H9 (cell line): ENCODE measurements around the gene TSKU. TPM values are rescaled to one million over a fixed set of nuclear protein-coding genes. Genes with fewer than 3 reads are reported as not detected.

Experiments
- DNase-seq: peaks from one replicate; pipeline ENCODE4 v3.0.0-alpha.2; 2017
- H2AFZ ChIP-seq: one replicate; pipeline ENCODE4 v1.6.1; 2013; ENCODE audit warnings: mild to moderate bottlenecking, low read length, control low read depth, moderate library complexity
- H2AK5ac ChIP-seq: 2 replicates; pipeline ENCODE4 v1.6.1; 2013; ENCODE audit warnings: low read length, control low read depth, mixed read lengths; ENCODE audit not compliant: insufficient read length
- H2BK120ac ChIP-seq: one replicate; pipeline ENCODE4 v1.6.1; 2013; ENCODE audit warnings: low read depth, mild to moderate bottlenecking, low read length, control low read depth, inconsistent platforms; ENCODE audit not compliant: poor library complexity, severe bottlenecking
- H2BK12ac ChIP-seq: 2 replicates; pipeline ENCODE4 v1.6.1; 2013; ENCODE audit warnings: low read length, control low read depth, mixed read lengths, low read depth; ENCODE audit not compliant: insufficient read length
- H2BK15ac ChIP-seq: 2 replicates; pipeline ENCODE4 v1.6.1; 2013; ENCODE audit warnings: low read depth, low read length, control low read depth
- H2BK20ac ChIP-seq: one replicate; pipeline ENCODE4 v1.6.1; 2013; ENCODE audit warnings: low read depth, mild to moderate bottlenecking, low read length, control low read depth, inconsistent platforms; ENCODE audit not compliant: poor library complexity, severe bottlenecking
- H2BK5ac ChIP-seq: 2 replicates; pipeline ENCODE4 v1.6.1; 2013; ENCODE audit warnings: low read length, control low read depth, mixed read lengths; ENCODE audit not compliant: insufficient read length
- H3K14ac ChIP-seq: 2 replicates; pipeline ENCODE4 v1.6.1; 2013; ENCODE audit warnings: low read length, control low read depth; ENCODE audit not compliant: insufficient read depth
- H3K18ac ChIP-seq: 2 replicates; pipeline ENCODE4 v1.6.1; 2013; ENCODE audit warnings: low read depth, mild to moderate bottlenecking, mixed read lengths, low read length, control low read depth; ENCODE audit not compliant: insufficient read length
- H3K23ac ChIP-seq: 2 replicates; pipeline ENCODE4 v1.6.1; 2013; ENCODE audit warnings: low read length, control low read depth, mixed read lengths, low read depth; ENCODE audit not compliant: insufficient read length
- H3K23me2 ChIP-seq: 2 replicates; pipeline ENCODE4 v1.6.1; 2013; ENCODE audit warnings: low read depth, mild to moderate bottlenecking, mixed read lengths, low read length, control low read depth; ENCODE audit not compliant: insufficient read length, poor library complexity, severe bottlenecking
- H3K27ac ChIP-seq: 2 replicates; pipeline ENCODE4 v1.5.1; 2013; ENCODE audit warnings: low read length, control low read depth, mixed read lengths, low read depth; ENCODE audit not compliant: insufficient read length
- H3K27me3 ChIP-seq: 2 replicates; pipeline ENCODE4 v1.6.1; 2013; ENCODE audit warnings: low read length, control low read depth, inconsistent platforms; ENCODE audit not compliant: insufficient read depth
- H3K4ac ChIP-seq: 2 replicates; pipeline ENCODE4 v1.6.1; 2013; ENCODE audit warnings: low read depth, mild to moderate bottlenecking, control low read depth, inconsistent platforms, low read length, moderate library complexity
- H3K4me1 ChIP-seq: 2 replicates; pipeline ENCODE4 v1.6.1; 2013; ENCODE audit warnings: low read length, control low read depth, inconsistent platforms; ENCODE audit not compliant: insufficient read depth
- H3K4me2 ChIP-seq: 2 replicates; pipeline ENCODE4 v1.6.1; 2013; ENCODE audit warnings: low read length, control low read depth, mixed read lengths; ENCODE audit not compliant: insufficient read length, insufficient read depth
- H3K56ac ChIP-seq: 2 replicates; pipeline ENCODE4 v1.6.1; 2013; ENCODE audit warnings: low read depth, mild to moderate bottlenecking, mixed read lengths, low read length, control low read depth; ENCODE audit not compliant: insufficient read length
- H3K79me1 ChIP-seq: 2 replicates; pipeline ENCODE4 v1.6.1; 2013; ENCODE audit warnings: low read depth, mild to moderate bottlenecking, moderate library complexity, low read length, control low read depth, inconsistent platforms; ENCODE audit not compliant: insufficient read depth, poor library complexity, severe bottlenecking
- H3K79me2 ChIP-seq: 2 replicates; pipeline ENCODE4 v1.6.1; 2013; ENCODE audit warnings: low read length, control low read depth, inconsistent platforms; ENCODE audit not compliant: insufficient read depth
- H3K9ac ChIP-seq: 2 replicates; pipeline ENCODE4 v1.6.1; 2013; ENCODE audit warnings: low read length, control low read depth, mixed read lengths; ENCODE audit not compliant: insufficient read length; ENCODE audit errors: extremely low read depth
- H3K9me3 ChIP-seq: one replicate; pipeline ENCODE4 v1.6.1; 2013; ENCODE audit warnings: low read depth, low read length, inconsistent platforms; ENCODE audit not compliant: control insufficient read depth
- H3T11ph ChIP-seq: one replicate; pipeline ENCODE4 v1.6.1; 2013; ENCODE audit warnings: mild to moderate bottlenecking, low read length, control low read depth, inconsistent platforms
- H4K20me1 ChIP-seq: one replicate; pipeline ENCODE4 v1.6.1; 2013; ENCODE audit not compliant: control insufficient read depth, insufficient read length, insufficient read depth
- H4K5ac ChIP-seq: 2 replicates; pipeline ENCODE4 v1.6.1; 2013; ENCODE audit warnings: low read depth, mild to moderate bottlenecking, mixed read lengths, low read length, control low read depth; ENCODE audit not compliant: insufficient read length
- H4K8ac ChIP-seq: replicated peaks from 2 replicates; pipeline ENCODE4 v1.6.1; 2013; ENCODE audit warnings: low read length, control low read depth, mixed read lengths, low read depth; ENCODE audit not compliant: insufficient read length
- H4K91ac ChIP-seq: 2 replicates; pipeline ENCODE4 v1.6.1; 2013; ENCODE audit warnings: low read depth, mild to moderate bottlenecking, moderate library complexity, mixed read lengths, low read length, control low read depth; ENCODE audit not compliant: insufficient read length
- H3K27ac Mint-ChIP-seq, 3 experiments: 2 replicates in 2 of 3; 3 replicates in 1 of 3; pipeline ENCODE4 v1.8.0; 2020 to 2021; ENCODE audit warnings: mixed read lengths in 3 of 3, mild to moderate bottlenecking in 1 of 3, moderate library complexity in 1 of 3
- H3K27me3 Mint-ChIP-seq: 2 replicates; pipeline ENCODE4 v1.8.0; 2021; ENCODE audit warnings: low read depth, mild to moderate bottlenecking, moderate library complexity, mixed read lengths
- H3K36me3 Mint-ChIP-seq, 3 experiments: 2 replicates in 2 of 3; 3 replicates in 1 of 3; pipeline ENCODE4 v1.8.0; 2020 to 2021; ENCODE audit warnings: low read depth in 3 of 3, mixed read lengths in 3 of 3; ENCODE audit not compliant: insufficient read depth in 1 of 3
- H3K4me1 Mint-ChIP-seq, 2 experiments: 2 replicates each; pipeline ENCODE4 v1.8.0; 2020; ENCODE audit warnings: mixed read lengths in 2 of 2
- H3K4me3 Mint-ChIP-seq, 2 experiments: 2 replicates in 1 of 2; 3 replicates in 1 of 2; pipeline ENCODE4 v1.8.0; 2020 to 2021; ENCODE audit warnings: mild to moderate bottlenecking in 2 of 2, mixed read lengths in 2 of 2, moderate library complexity in 1 of 2
- H3K9me3 Mint-ChIP-seq, 2 experiments: 2 replicates in 1 of 2; 3 replicates in 1 of 2; pipeline ENCODE4 v1.8.0; 2020; ENCODE audit warnings: mild to moderate bottlenecking in 2 of 2, mixed read lengths in 2 of 2, moderate library complexity in 1 of 2
- WGBS: extraction: QIAGEN DNeasy Blood & Tissue Kit; methylation state at CpG from one replicate; pipeline ENCODE4 v1.1.7; 2013; ENCODE audit warnings: missing lambda C conversion rate, low lambda C conversion rate, mixed read lengths; ENCODE audit not compliant: insufficient read length; ENCODE audit errors: extremely low coverage; 5-methylcytosine and 5-hydroxymethylcytosine counted together
- total RNA-seq: library from RNA; stranded (reverse); gene quantifications from 2 replicates; pipeline ENCODE4 v1.2.1, GENCODE V29; 2021
- TF ChIP-seq, protein P1 (sequence below): fragments of 200-600 bp; sonication (generic); conservative IDR thresholded peaks from 3 replicates; pipeline ENCODE4 v1.8.0; 2021; ENCODE audit warnings: antibody characterized with exemption, mild to moderate bottlenecking

Gene TSKU
- total RNA-seq, 1 experiment from 2014 or later, result 25.4 TPM

DNA sequence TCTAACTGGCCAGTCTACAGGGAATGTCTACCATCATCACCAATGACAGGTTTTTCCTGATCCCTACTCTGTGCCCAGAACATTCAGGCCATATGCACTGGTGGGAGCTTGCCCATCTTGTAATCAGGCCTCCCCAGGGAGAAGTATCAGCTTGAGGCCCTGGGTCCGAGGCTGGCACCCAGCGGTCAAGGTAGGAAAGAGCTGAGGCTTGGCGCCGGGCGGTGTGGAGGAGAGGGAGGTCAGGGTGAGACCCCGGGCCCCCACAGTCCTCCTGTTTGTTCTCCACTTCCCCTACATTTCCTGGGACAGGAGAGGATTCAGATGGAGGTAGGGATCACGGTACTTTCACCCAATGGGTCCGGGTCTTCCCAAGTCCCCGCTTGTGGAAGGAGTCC is 15.5 kb downstream of the TSKU start:
- Histone ChIP-seq H3T11ph (no peak overlapping the region), H3K9ac (no peak overlapping the region), H3K79me1 (no peaks in the 10 kb centered on the region), H3K4me1 (no peaks in the 10 kb centered on the region; the same call in 1 of the 2 replicates), H3K27ac (no peak overlapping the region), H2BK20ac (no peak overlapping the region), H2AFZ (no peak overlapping the region), H3K23ac (no peak overlapping the region), H4K20me1 (no peaks in the 10 kb centered on the region), H3K4me2 (peak overlapping the region; percentile 28), H3K4ac (no peak overlapping the region), H3K27me3 (no peaks in the 10 kb centered on the region), H2BK15ac (no peak overlapping the region), H3K56ac (no peak overlapping the region), H2BK5ac (no peak overlapping the region), H4K5ac (no peak overlapping the region), H3K18ac (no peak overlapping the region), H3K14ac (no peak overlapping the region), H3K9me3 (no peaks in the 10 kb centered on the region), H4K91ac (no peak overlapping the region), H2AK5ac (no peak overlapping the region), H2BK120ac (no peak overlapping the region), H2BK12ac (no peak overlapping the region), H4K8ac (no peak overlapping the region), H3K79me2 (no peaks in the 10 kb centered on the region; the same call in 1 of the 2 replicates), H3K23me2 (no peaks in the 10 kb centered on the region)
- H3K4me3 Mint-ChIP-seq, result peak overlapping the region in 1 of 2 experiments; percentile 38; a peak in 2 of 5 replicates
- no peak for DNase-seq
- no peaks in the 10 kb centered on the region for H3K9me3 Mint-ChIP-seq
- no peak overlapping the region; a peak in 2 of 7 replicates for H3K27ac Mint-ChIP-seq
- H3K27me3 Mint-ChIP-seq, result peaks cover 5% of the 10 kb centered on the region
- TF ChIP-seq, protein P1, sequence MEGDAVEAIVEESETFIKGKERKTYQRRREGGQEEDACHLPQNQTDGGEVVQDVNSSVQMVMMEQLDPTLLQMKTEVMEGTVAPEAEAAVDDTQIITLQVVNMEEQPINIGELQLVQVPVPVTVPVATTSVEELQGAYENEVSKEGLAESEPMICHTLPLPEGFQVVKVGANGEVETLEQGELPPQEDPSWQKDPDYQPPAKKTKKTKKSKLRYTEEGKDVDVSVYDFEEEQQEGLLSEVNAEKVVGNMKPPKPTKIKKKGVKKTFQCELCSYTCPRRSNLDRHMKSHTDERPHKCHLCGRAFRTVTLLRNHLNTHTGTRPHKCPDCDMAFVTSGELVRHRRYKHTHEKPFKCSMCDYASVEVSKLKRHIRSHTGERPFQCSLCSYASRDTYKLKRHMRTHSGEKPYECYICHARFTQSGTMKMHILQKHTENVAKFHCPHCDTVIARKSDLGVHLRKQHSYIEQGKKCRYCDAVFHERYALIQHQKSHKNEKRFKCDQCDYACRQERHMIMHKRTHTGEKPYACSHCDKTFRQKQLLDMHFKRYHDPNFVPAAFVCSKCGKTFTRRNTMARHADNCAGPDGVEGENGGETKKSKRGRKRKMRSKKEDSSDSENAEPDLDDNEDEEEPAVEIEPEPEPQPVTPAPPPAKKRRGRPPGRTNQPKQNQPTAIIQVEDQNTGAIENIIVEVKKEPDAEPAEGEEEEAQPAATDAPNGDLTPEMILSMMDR, result no peak
- WGBS, result no CpG with 5 or more reads among the region's 9 CpGs
- H3K4me1 Mint-ChIP-seq, result peaks cover 42 to 60% of the 10 kb centered on the region in 2 experiments
- H3K36me3 Mint-ChIP-seq, result peaks cover 9 to 19% (median 12%) of the 10 kb centered on the region in 3 experiments
